GM04503 (cell line): ENCODE results near the gene ZNF146.
"Not testable (repeated sequence)": the region's sequence is repeated elsewhere in the genome, so short reads cannot be mapped to it uniquely, and the experiment has no call there.

Experiments used
- DNase-seq: peaks from one replicate; pipeline ENCODE4 v3.0.0-alpha.2; 2012; ENCODE audit warnings: low read depth

The ZNF146 gene

DNA sequence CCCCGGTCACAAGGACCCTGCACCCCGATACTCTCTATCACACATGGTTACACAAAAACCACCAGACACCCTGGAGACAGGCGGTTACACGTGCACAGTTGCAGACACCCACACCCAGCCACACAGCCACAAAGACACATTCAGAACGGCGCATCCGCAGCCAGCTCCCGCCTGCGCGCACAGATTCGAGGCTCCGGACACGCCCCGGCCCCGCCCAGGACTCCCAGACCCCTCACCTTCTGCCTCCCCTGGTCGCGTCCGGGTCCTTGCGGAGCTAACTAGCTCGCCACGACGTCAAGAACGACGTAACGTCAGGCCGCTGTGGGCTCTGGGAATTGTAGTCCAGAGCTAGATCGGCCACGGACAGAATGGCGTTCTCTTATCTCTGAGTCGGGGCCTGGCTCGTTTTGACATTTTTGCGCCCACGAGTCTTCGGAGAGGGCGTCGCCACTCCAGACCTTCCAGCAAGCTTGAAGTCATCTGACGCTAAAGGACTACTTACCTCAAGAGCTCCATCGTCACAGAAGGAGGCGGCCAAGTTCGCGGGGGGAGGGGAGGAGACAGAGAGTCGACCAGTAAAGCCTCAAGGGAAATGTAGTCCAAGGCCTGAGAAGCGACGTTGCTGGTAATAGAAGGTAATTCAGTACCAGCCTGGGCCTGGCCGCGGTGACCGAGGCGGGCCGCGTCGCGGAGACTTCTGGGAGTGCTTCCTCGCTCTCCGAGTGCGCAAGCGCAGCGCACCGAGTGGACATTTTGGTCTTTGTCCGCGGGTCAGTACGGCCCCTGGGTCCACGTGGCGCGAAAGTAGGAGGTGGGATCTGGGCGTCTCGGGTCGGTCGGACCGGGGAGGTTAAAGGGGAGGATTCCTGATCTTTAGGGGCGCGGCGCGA is at the start of gene ZNF146, which contains the start of gene ZNF565:
TSS of gene ZNF146 (plus strand) at position 721 of the 890 bp plus-strand sequence. CDS start 21,335 bp downstream, outside the sequence.
TSS of gene ZNF565 (minus strand) at position 280 of the 890 bp plus-strand sequence. CDS start 12,680 bp downstream, outside the sequence.
- peak; percentile 95 for DNase-seq

DNA sequence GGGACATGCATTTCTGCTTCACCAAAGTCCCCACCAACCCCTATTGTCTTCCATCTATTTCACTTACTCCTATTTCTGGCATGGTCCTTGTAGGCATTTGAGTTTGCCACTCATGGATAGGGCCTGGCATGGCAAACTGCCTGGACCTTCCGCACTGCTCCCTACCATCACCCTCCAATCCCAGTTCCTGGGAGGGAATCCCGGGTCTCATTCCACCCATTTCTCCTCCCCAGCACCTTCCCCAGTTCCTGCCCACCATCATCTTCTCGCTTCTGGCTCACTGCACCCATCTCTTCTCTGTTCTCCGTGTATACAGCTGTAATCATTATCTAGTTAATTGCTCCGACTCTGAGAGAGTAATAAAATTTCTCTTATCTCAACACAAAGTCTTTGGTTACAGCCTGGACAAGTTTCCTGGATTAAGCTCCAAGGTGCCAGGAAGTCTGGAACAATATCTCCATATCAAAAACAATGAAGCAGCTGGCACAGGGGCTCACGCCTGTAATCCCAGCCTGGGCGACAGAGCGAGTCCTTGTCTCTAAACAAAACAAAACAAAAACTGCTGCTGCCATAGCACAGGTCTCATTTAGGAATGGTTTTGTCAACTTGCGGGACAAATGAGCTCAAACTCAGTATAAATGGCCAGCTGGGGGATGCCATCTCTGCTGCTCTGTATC is 45.7 kb upstream of the ZNF146 start:
- DNase-seq: no peak

DNA sequence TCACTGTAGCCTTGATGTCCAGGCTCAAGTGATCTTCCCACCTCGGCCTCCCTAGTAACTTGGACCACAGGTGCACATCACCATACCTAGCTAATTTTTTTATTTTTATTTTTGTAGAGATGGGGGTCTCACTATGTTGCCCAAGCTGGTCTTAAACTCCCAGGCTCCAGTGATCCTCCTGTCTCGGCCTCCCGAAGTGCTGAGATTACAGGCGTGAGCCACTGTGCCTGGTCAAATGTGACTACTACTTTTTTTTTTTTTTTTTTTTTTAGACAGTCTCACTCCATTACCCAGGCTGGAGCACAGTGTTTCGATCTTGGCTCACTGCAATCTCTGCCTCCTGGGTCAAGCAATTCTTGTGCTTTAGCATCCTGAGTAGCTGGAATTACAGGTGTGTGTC is 42.1 kb upstream of the ZNF146 start:
- DNase-seq: no peak

DNA sequence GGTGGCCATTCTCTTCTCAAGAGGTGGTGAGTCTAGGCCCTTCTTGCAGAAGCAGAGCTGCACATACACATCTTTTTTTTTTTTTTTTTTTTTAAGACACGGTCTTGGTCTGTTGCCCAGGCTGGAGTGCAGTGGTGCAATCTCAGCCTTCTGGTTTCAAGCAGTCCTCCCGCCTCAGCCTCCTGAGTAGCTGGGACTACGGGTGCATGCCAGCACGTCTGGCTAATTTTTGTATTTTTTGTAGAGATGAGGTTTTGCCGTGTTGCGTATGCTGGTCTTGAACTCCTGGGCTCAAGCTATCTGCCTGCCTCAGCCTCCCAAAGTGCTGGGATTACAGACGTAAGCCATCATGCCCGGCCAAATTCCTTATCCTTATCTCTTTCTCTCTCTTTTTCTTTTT is 41.1 kb upstream of the ZNF146 start:
- not testable (repeated sequence) for DNase-seq

DNA sequence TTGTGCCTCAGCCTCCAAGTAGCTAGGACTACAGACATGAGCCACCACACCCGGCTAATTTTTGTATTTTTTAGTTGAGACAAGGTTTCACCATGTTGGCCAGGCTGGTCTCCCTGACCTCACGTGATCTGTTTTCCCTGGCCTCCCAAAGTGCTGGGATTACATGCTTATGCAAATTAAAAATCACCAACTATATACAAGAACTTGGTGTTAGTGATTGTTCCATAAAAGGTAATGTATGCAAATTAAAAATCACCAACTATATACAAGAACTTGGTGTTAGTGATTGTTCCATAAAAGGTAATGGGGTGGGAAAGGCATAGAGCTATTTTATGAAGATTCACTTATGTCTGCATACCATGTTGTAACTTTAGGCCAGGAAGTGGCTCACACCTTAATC is 35.8 kb upstream of the ZNF146 start:
- DNase-seq: not testable (repeated sequence)

DNA sequence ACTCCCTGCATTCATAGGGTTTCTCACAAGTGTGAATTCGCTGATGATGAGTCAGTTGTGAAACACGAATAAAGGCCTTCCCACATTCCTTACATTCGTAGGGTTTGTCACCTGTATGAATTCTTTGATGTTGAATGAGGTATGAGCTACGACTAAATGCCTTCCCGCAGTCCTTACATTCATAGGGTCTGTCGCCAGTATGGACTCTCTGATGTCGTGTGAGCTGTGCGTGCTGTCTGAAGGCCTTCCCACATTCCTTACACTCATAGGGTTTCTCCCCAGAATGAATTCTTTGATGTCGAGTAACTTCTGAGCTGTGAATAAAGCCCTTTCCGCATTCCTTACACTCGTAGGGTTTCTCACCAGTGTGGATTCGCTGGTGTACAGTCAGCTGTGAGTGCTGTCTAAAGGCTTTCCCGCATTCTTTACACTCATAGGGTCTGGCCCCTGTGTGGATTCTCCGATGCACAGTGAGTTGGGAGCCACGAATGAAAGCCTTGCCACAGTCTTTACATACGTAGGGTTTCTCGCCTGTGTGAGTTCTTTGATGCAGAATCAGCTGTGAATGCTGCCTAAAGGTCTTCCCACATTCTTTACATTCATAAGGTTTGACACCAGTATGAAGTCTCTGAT is 32.2 kb upstream of the ZNF146 start:
- no peak for DNase-seq

- no peak for DNase-seq
Observed at GRCh38 chr19:36183245-36183628, 31.7 kb upstream of the ZNF146 start.

- not testable (repeated sequence) for DNase-seq
Observed at GRCh38 chr19:36186722-36187121, 28.2 kb upstream of the ZNF146 start.

- no peak for DNase-seq
Observed at GRCh38 chr19:36196249-36196648, 18.7 kb upstream of the ZNF146 start.

GRCh38 chr19:36198119-36198518 is 16.8 kb upstream of the ZNF146 start:
- no peak for DNase-seq

DNA sequence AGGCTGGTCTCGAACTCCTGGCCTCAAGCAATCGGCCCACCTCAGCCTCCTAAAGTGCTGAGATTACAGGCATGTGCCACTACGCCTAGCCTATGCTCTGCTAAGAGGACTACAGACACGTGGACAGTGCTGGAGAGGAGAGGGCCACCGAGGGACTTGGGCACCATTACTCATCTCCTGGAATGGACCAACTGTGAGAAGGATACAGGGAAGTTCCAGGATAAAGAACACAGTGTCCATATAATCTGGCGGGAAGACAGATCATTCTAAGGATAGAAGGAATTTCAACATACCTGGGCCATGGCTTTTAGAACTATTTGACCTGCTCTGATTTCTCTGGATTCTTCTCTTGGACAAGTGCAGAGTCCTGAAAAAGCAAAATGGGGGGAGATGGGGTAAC is 13.2 kb upstream of the ZNF146 start:
- no peak for DNase-seq

DNA sequence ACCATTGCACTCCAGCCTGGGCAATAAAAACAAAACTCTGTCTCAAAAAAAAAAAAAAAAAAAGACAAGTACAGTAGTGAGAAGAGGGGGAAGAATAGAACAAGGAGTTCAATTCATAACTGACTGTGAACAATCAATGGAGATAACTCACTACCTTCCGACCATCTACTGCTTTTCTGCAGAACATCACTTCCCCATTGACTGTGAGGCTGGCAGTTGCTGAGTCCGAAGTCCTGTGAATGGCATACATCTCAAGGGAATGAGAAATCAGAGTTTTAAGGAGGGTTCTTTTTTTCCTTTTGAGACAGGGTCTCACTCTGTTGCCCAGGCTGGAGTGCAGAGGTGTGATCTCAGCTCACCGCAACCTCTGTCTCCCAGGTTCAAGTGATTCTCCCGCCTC is 11.6 kb upstream of the ZNF146 start:
- DNase-seq: no peak

- DNase-seq: no peak
Observed at GRCh38 chr19:36207605-36208252, 7.2 kb upstream of the ZNF146 start.

DNA sequence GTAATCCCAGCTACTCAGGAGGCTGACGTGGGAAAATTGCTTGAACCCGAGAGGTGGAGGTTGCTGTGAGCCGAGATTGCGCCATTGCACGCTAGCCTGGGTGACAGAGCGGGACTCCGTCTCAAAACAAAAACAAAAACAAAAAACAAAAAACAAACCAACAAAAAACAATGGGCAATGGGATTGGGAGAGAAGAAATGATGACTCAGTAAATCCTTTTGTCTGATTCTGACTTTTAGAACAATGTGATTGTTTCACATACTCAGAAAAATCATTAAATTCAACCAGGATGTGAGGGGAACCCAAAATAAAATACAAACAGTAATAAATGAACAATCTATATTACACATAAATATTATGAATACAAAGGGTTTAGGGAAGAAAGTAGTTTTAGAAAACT is 5.5 kb upstream of the ZNF146 start:
- DNase-seq: no peak

DNA sequence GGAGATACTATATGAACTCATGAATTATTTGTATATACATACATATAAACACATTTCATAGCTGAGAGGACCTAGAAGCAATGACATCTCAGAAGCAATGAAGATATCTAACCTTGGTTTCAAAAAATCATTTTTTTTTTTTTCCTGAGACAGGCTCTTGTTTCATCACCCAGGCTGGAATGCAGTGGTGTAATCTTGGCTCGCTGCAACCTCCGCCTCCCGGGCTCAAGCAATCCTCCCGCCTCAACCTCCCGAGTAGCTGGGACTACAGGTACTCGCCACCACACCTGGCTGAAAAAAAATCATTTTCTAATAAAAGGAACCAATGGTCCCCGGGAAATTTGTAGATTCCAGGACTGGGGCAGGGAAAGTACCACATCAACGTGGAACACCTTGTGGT is 4.4 kb upstream of the ZNF146 start:
- DNase-seq: no peak

GRCh38 chr19:36212895-36213294 is 2.0 kb upstream of the ZNF146 start:
- no peak for DNase-seq

DNA sequence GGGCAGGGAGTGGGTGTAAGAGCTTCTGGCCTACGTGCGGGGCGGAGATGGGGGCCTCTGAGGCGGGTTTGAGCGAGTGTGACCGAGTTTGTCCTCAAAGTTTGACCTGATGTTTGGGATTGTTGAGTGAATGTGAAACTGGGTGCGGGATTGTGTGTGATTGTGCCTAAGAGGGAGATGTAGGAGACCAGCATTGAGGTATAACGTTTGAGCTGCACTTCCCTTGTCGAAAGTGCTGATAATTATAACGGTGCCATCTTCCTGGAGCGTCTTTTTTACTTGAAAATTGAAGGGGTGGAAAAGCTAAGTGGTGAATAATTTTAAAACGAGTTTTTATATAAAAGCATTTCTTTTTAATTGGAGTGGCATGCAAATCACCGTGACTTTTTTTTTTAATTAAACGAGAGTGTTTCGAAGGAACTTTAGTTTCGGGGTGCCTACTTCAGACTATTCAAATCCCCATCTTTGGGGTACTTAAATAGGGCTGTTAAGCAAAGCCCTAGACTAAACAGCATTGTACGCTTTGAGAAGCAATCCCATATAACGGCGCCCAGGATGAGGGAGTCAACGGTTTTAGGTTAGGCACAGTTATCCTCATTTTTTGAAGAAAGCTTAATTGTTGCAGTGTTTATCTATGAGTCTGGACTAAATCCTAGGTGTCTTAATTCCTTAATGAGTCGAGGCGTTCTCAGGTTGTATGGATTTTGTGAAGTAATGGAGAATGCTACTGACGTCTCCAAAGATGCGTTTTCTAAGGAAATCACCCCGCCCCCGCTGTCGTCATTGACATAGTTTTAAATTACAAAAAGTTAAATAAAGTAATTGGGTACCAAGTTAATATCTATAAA is 594 bp downstream of the ZNF146 start:
- no peak for DNase-seq

GRCh38 chr19:36221474-36221873 is 6.6 kb downstream of the ZNF146 start:
- no peak for DNase-seq

DNA sequence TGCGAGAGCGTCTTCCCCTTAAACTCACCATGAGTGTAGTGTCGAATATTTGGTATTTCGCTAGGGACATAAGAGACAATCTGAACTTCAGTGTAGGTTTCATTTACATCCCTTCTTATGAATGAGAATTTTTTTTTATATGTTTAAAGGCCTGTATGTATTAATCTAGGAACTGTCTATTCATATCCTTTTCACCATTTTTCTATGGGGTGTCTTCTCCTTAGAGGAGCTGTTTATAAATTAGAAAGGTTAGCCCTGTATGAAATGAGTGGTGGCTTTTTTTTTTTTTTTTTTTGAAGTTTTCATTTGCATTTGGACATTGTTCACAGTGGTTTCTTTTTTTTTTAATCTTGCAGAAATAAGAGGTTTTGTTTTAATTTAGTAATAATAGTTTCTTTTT is 7.6 kb downstream of the ZNF146 start:
- DNase-seq: no peak

GRCh38 chr19:36225219-36225892 is 10.4 kb downstream of the ZNF146 start:
- peak; percentile 28 for DNase-seq

DNA sequence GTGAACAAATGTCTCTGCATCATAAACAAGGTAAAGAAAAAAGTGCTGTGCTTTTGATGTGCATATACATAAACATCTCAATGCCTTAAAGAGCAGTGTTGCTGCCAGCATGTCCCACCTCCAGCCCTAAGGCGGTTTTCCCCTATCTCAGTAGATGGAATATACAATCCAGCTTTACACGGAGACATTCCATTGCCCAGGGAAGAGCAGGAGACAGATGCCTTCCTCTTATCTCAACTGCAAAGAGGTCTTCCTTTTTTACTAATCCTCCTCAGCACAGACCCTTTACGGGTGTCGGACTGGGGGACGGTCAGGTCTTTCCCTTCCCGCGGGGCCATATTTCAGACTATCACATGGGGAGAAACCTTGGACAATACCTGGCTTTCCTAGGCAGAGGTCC is 18.7 kb downstream of the ZNF146 start:
- not testable (repeated sequence) for DNase-seq
